HepG2 (cell line): ENCODE data around the gene SLC23A3. TPM values are rescaled to one million over a fixed set of nuclear protein-coding genes. Genes with fewer than 3 reads are reported as not detected.

Experiments used
- ATAC-seq: fragments of 200-7000 bp; cut with Tn5 transposase; 3 replicates; pipeline ENCODE4 v1.9.1; 2020; ENCODE audit warnings: mild to moderate bottlenecking, moderate library complexity
- BruUV-seq: library from RNA; stranded (reverse); fragments of 400-500 nt; replicated peaks from 2 replicates; lab custom pipeline; 2021; lab: Mats Ljungman, UMichigan
- CTCF ChIA-PET: fragments of 300-600 bp; formaldehyde crosslinking; extraction: SDS; loops from one replicate; lab custom pipeline; 2021; ENCODE audit warnings: low total read pairs, inconsistent platforms, low intra/inter-chr PET ratio; lab: Yijun Ruan, JAX
- POLR2A ChIA-PET: fragments of 350-600 bp; sonication (Branson Sonifier 250); formaldehyde crosslinking; loops from one replicate; lab custom pipeline; 2020; ENCODE audit warnings: antibody characterized with exemption, inconsistent platforms; lab: Yijun Ruan, JAX
- DNase-seq: peaks from one replicate; pipeline ENCODE4 v3.0.0-alpha.2; 2015; ENCODE audit warnings: low spot score
- FAIRE-seq: peaks from 3 replicates; lab custom pipeline; 2011; peaks lifted over from hg19 to GRCh38; lab: Jason Lieb, UNC
- H2AFZ ChIP-seq: one replicate; pipeline ENCODE4 v1.6.1; 2011; ENCODE audit warnings: low read length, inconsistent platforms
- H3K27ac ChIP-seq: fragments of 300-600 bp; 3 replicates; pipeline ENCODE4 v1.8.0; 2011; ENCODE audit warnings: mixed run types, mild to moderate bottlenecking, mixed read lengths, low read length, inconsistent platforms; ENCODE audit not compliant: insufficient read depth; ENCODE audit errors: extremely low read length
- H3K27me3 ChIP-seq, 2 experiments: fragments of 200-600 bp in 1 of 2; 2 replicates in 1 of 2; 3 replicates in 1 of 2; pipeline versions ENCODE4 v1.6.0 to v1.8.0; 2011; ENCODE audit warnings: low read length in 2 of 2, mild to moderate bottlenecking in 2 of 2, moderate library complexity in 2 of 2, inconsistent platforms in 1 of 2; ENCODE audit not compliant: insufficient read depth in 2 of 2, control insufficient read depth in 1 of 2
- H3K36me3 ChIP-seq, 2 experiments: fragments of 200-600 bp in 1 of 2; replicated peaks in 1 of 2; 2 replicates in 1 of 2; 3 replicates in 1 of 2; pipeline versions ENCODE4 v1.5.1 to v1.8.0; 2011; ENCODE audit warnings: low read length in 2 of 2, inconsistent platforms in 1 of 2; ENCODE audit not compliant: insufficient read depth in 2 of 2, control insufficient read depth in 1 of 2
- H3K4me1 ChIP-seq: 2 replicates; pipeline ENCODE4 v1.5.1; 2012; ENCODE audit warnings: low read length, inconsistent platforms; ENCODE audit not compliant: insufficient read depth
- H3K4me2 ChIP-seq: 2 replicates; pipeline ENCODE4 v1.6.0; 2011; ENCODE audit warnings: low read depth, low read length, inconsistent platforms
- H3K4me3 ChIP-seq, 3 experiments: fragments of 200-600 bp in 1 of 3; sonication (generic), shearing (Covaris generic) in 1 of 3; replicated peaks in 1 of 3; 2 replicates each; pipeline ENCODE4 v1.5.1; 2011 to 2016; ENCODE audit warnings: low read length in 3 of 3, inconsistent platforms in 2 of 3, low read depth in 2 of 3, mild to moderate bottlenecking in 2 of 3, control low read depth in 1 of 3, mixed read lengths in 1 of 3; ENCODE audit not compliant: insufficient read depth in 1 of 3
- H3K79me2 ChIP-seq: one replicate; pipeline ENCODE4 v1.6.1; 2011; ENCODE audit warnings: low read length, inconsistent platforms; ENCODE audit not compliant: insufficient read depth
- H3K9ac ChIP-seq: 2 replicates; pipeline ENCODE4 v1.6.0; 2011; ENCODE audit warnings: mild to moderate bottlenecking, low read depth, low read length, inconsistent platforms; ENCODE audit not compliant: insufficient read depth
- H3K9me3 ChIP-seq: 2 replicates; pipeline ENCODE4 v1.5.1; 2012; ENCODE audit warnings: mild to moderate bottlenecking, low read length
- H4K20me1 ChIP-seq: 2 replicates; pipeline ENCODE4 v1.6.0; 2011; ENCODE audit warnings: inconsistent platforms, mild to moderate bottlenecking, low read length, moderate library complexity; ENCODE audit not compliant: insufficient read depth
- ATF5 ChIP-seq: sonication (generic); formaldehyde crosslinking; IDR thresholded peaks from 2 replicates; pipeline ENCODE4 v1.4.0; 2020; ENCODE audit warnings: mild to moderate bottlenecking, low read depth, missing genetic modification reagents
- BHLHE40 ChIP-seq: IDR thresholded peaks from 2 replicates; pipeline ENCODE4 v1.6.1; 2011; ENCODE audit warnings: low read length, improper control_type of control experiment
- HNF4A ChIP-seq: sonication (generic); formaldehyde crosslinking; IDR thresholded peaks from 2 replicates; pipeline ENCODE4 v1.4.0; 2020; ENCODE audit warnings: missing genetic modification reagents
- MTF2 ChIP-seq: sonication (generic); formaldehyde crosslinking; IDR thresholded peaks from 2 replicates; pipeline ENCODE4 v1.5.0; 2020; ENCODE audit warnings: missing genetic modification reagents, borderline replicate concordance
- TBX3 ChIP-seq: fragments of 450-650 bp; IDR thresholded peaks from 2 replicates; pipeline ENCODE4 v1.6.1; 2017; ENCODE audit warnings: antibody characterized with exemption, mild to moderate bottlenecking, inconsistent platforms, borderline replicate concordance
- TFE3 ChIP-seq: IDR thresholded peaks from 2 replicates; pipeline ENCODE4 v1.6.1; 2016
- ZBTB43 ChIP-seq: sonication (generic); formaldehyde crosslinking; conservative IDR thresholded peaks from 2 replicates; pipeline ENCODE4 v1.4.0; 2020; ENCODE audit warnings: missing genetic modification reagents
- ZMAT5 ChIP-seq: sonication (generic); formaldehyde crosslinking; IDR thresholded peaks from 2 replicates; pipeline ENCODE4 v1.5.0; 2020; ENCODE audit warnings: mild to moderate bottlenecking, low read depth, missing genetic modification reagents, borderline replicate concordance
- ZNF652 ChIP-seq: IDR thresholded peaks from 2 replicates; pipeline ENCODE4 v1.6.1; 2016; ENCODE audit warnings: low read depth, borderline replicate concordance
- ZXDC ChIP-seq: sonication (generic); formaldehyde crosslinking; IDR thresholded peaks from 2 replicates; pipeline ENCODE4 v1.5.0; 2020; ENCODE audit warnings: mild to moderate bottlenecking, missing genetic modification reagents
- WGBS: methylation state at CpG from one replicate; pipeline ENCODE4 v1.1.6; 2017; ENCODE audit warnings: low lambda C conversion rate; 5-methylcytosine and 5-hydroxymethylcytosine counted together
- in situ Hi-C: cut with HindIII; loops from 2 replicates; pipeline ENCODE4 v1.10.0; 2017; ENCODE audit warnings: low pct_unique_long_range_greater_than_20kb; ENCODE audit not compliant: extremely low pct_ligation_motif_present
- intact Hi-C: fragments of 100-400 bp; cut with micrococcal nuclease; formaldehyde crosslinking; loops from one replicate; pipeline ENCODE4 v1.10.0; 2022; ENCODE audit not compliant: unreplicated experiment
- polyA plus RNA-seq, 8 experiments: library from polyadenylated mRNA; depleted of rRNA in 3 of 8; stranded (reverse) in 7 of 8; unstranded in 1 of 8; fragments of >200 nt; fragmentation: Illumina TruSeq in 4 of 8; extraction: Trizol in 4 of 8; gene quantifications; 2 replicates each; pipeline versions ENCODE4 v1.2.1 to v1.2.3, GENCODE V29; 2011 to 2016; ENCODE audit warnings: low read depth in 4 of 8, missing spikeins in 1 of 8, mixed read lengths in 1 of 8; ENCODE audit not compliant: insufficient read depth in 1 of 8
- total RNA-seq, 5 experiments: library from RNA; depleted of rRNA; stranded (reverse); fragments of >200 nt; fragmentation: Illumina TruSeq; extraction: Trizol; gene quantifications; 2 replicates each; pipeline ENCODE4 v1.2.3, GENCODE V29; 2016; ENCODE audit warnings: low read depth in 1 of 5

SLC23A3 gene
- total and polyA plus RNA-seq, 2 of the 13 experiments (the other 11 are each of a cell fraction or from before 2014, with no cell fraction given): 0.38 to 0.78 TPM

- Histone ChIP-seq H3K9me3 (no peaks in the 10 kb centered on the region), H3K79me2 (peaks cover 26% of the 10 kb centered on the region), H3K36me3 (peaks cover 29 to 49% of the 10 kb centered on the region in 2 experiments), H2AFZ (no peak within 1 kb of the TSS), H3K27me3 (no peaks in the 10 kb centered on the region; a peak in 1 of 5 replicates), H3K27ac (peak within 1 kb of the TSS; percentile 90), H3K4me1 (peaks cover 37% of the 10 kb centered on the region), H3K9ac (peak within 1 kb of the TSS; percentile 82), H3K4me2 (peak within 1 kb of the TSS; percentile 100), H3K4me3 (peak within 1 kb of the TSS; percentile 62 to 79 (median 72)), H4K20me1 (no peaks in the 10 kb centered on the region)
- WGBS: under 1% methylated on average over 42 of the region's 69 CpGs
- POLR2A ChIA-PET: interaction anchor here (0.7 to 10.4 kb wide), 31 partner anchors 8 to 518 kb away, joined by 3 to 227 read pairs (median 11); partner anchors contain the start of genes ABCB6, ANKZF1, ATG9A and BCS1L
- FAIRE-seq (peak; percentile 40), DNase-seq (peak; percentile 82), ATAC-seq (peak; percentile 87)
- in situ Hi-C loops: no loop called here
- intact Hi-C loops: loop anchor here (1.0 to 2.0 kb wide), 4 partner anchors 17 to 122 kb away; partner anchors contain the start of genes ABCB6 and NHEJ1
- TSS peak; percentile 28 for BruUV-seq
- CTCF ChIA-PET: no interaction called here
- peak; percentile 80; the same call in 1 of the 2 replicates for TF ChIP-seq ATF5 (CRISPR knock-in tag)
- no peak for TF ChIP-seq ZMAT5
- no peak; the same call in 1 of the 2 replicates for TF ChIP-seq ZNF652
- TF ChIP-seq ZXDC (CRISPR knock-in tag): no peak; the same call in 1 of the 2 replicates
- peak; percentile 85 for TF ChIP-seq TFE3 (CRISPR knock-in tag)
- TF ChIP-seq HNF4A: peak; percentile 35; the same call in 1 of the 2 replicates
- TF ChIP-seq BHLHE40: peak; percentile 60; the same call in 1 of the 2 replicates
- TF ChIP-seq ZBTB43 (CRISPR knock-in tag): peak; percentile 96
- peak; percentile 60; the same call in 1 of the 2 replicates for TF ChIP-seq MTF2 (CRISPR knock-in tag)
- TF ChIP-seq TBX3: peak; percentile 82
These were observed 7.2 kb upstream of the SLC23A3 start, which contains the start of gene CNPPD1 for GRCh38 chr2:219176818-219177551. Gene CNPPD1, minus strand, starts transcription at chr2:219176925. Its CDS starts 97 bp downstream, at chr2:219176828.
